Activated CD4-positive, alpha-beta T cell treated with anti-CD3 and anti-CD28 coated beads, Interleukin-2, amount 10 ng/mL, durations not matched to agents 24 days and 14 days (primary cell): ENCODE measurements around the gene SYNJ2. TPM values are rescaled to one million over a fixed set of nuclear protein-coding genes. Genes with fewer than 3 reads are reported as not detected.
"Not testable (repeated sequence)": the region's sequence is repeated elsewhere in the genome, so short reads cannot be mapped to it uniquely, and the experiment has no call there.

ENCODE experiments used
- DNase-seq: peaks from one replicate; pipeline ENCODE4 v3.0.0; 2022
- H3K27ac Mint-ChIP-seq: one replicate; pipeline ENCODE4 v1.8.0; 2022; ENCODE audit warnings: mild to moderate bottlenecking, mixed read lengths
- H3K27me3 Mint-ChIP-seq: one replicate; pipeline ENCODE4 v1.8.0; 2022; ENCODE audit warnings: mixed read lengths
- H3K36me3 Mint-ChIP-seq: one replicate; pipeline ENCODE4 v1.8.0; 2022; ENCODE audit warnings: low read depth, mild to moderate bottlenecking, mixed read lengths
- H3K4me1 Mint-ChIP-seq: one replicate; pipeline ENCODE4 v1.8.0; 2021; ENCODE audit warnings: mixed read lengths
- H3K4me3 Mint-ChIP-seq: one replicate; pipeline ENCODE4 v1.8.0; 2022; ENCODE audit warnings: mild to moderate bottlenecking, moderate library complexity, mixed read lengths
- H3K9me3 Mint-ChIP-seq: one replicate; pipeline ENCODE4 v1.8.0; 2021; ENCODE audit warnings: mixed read lengths
- intact Hi-C: fragments of 100-400 bp; cut with micrococcal nuclease; formaldehyde crosslinking; loops from one replicate; pipeline ENCODE4 v1.15.1; 2023
- total RNA-seq: library from RNA; stranded (reverse); gene quantifications from 2 replicates; pipeline ENCODE4 v1.2.3, GENCODE V29; 2022

SYNJ2 gene
- total RNA-seq, 1 donor from 2014 or later: 22.2 TPM

DNA sequence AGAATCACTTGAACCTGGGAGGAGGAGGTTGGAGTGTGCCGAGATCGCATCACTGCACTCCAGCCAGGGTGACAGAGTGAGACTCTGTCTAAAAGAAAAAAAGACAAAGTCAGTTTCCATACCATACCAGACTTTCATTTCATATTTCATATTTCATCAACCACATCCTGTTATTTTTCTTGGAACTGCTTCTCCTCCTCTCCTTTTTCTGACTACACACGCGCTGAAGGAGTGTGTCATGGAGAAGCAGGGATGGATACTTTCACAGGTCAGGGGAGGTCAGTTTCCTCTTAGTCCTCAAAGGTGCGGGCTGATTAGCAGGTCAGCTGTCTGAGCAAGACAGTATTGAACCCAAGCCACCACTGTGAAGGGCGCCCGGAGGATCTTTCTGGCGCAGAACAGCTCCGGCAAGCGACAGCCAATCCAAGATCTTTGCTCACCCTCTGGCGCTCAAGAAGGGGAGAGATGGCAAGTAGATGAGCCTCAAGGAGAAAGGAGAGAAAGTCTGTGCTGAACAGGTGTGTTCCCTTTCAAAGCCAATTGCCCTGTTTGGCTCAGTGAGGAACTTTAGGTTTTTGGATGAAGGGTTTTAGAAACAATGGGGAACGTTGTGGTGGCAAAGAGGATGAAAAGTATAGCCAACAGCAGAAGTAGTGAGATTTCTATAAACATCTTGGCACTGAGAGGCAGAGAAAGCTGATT is 18.9 kb upstream of the SYNJ2 start:
- H3K27me3 Mint-ChIP-seq: no peaks in the 10 kb centered on the region
- DNase-seq: peak; percentile 80
- peak overlapping the region; percentile 80 for H3K4me3 Mint-ChIP-seq
- intact Hi-C loops: loop anchor here (1.0 to 10.0 kb wide), 5 partner anchors 17 to 200 kb away; partner anchors contain the start of genes SNX9 and SYNJ2
- H3K36me3 Mint-ChIP-seq: peaks cover 16% of the 10 kb centered on the region
- H3K4me1 Mint-ChIP-seq: peaks cover 29% of the 10 kb centered on the region
- peaks cover 10% of the 10 kb centered on the region for H3K9me3 Mint-ChIP-seq
- peak overlapping the region; percentile 95 for H3K27ac Mint-ChIP-seq

DNA sequence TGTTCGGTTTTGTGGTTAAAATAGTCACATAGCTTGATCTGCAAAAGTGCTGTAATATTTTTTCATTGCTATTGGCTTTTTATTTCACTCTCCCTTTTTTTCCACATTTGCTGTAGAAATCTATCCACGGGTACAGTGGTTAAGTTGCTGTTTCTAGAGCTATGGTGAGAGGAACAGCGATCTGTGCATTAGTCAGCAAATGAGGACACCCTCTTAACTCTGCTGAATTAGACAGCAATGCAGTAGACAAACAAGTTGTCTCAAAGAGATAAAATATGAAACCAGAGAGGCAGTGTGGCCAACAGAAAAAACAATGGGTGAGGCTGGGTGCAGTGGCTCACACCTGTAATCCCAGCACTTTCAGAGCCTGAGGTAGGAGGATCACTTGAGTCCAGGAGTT is 17.6 kb upstream of the SYNJ2 start:
- Mint-ChIP-seq H3K9me3 (peaks cover 9% of the 10 kb centered on the region), H3K4me1 (peaks cover 32% of the 10 kb centered on the region), H3K27ac (peak overlapping the region; percentile 80), H3K36me3 (peaks cover 12% of the 10 kb centered on the region), H3K4me3 (peak overlapping the region; percentile 44), H3K27me3 (no peaks in the 10 kb centered on the region)
- intact Hi-C loops: loop anchor here (5.0 to 10.0 kb wide), 3 partner anchors 61 to 202 kb away; partner anchors contain the start of gene SNX9
- DNase-seq: no peak

DNA sequence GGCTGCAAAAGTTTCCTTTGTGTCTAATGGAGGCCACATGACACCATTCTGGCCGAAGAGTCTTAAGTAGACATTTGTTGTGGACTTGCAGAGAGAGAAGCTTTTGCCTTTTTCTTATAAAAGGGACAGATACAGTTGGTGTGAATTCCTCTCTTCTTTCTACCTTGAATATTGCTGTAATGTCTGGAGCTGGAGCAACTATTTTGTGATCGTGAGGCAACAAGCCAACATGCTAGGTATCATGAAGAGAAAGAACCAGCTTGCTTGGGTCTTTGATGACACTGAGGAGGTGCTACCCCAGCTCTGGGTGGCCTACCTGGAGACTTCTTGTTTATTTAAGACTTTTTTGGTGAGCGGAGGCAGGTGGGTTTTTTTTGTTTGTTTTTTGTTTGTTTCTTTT is 16.3 kb upstream of the SYNJ2 start:
- H3K27me3 Mint-ChIP-seq: no peaks in the 10 kb centered on the region
- no peak overlapping the region for H3K4me3 Mint-ChIP-seq
- DNase-seq: no peak
- H3K36me3 Mint-ChIP-seq: peaks cover 5% of the 10 kb centered on the region
- H3K27ac Mint-ChIP-seq: no peak overlapping the region
- peaks cover 30% of the 10 kb centered on the region for H3K4me1 Mint-ChIP-seq
- intact Hi-C loops: loop anchor here (10.0 kb wide), 1 partner anchor 59 kb away; no protein-coding TSS in a partner anchor
- no peaks in the 10 kb centered on the region for H3K9me3 Mint-ChIP-seq

DNA sequence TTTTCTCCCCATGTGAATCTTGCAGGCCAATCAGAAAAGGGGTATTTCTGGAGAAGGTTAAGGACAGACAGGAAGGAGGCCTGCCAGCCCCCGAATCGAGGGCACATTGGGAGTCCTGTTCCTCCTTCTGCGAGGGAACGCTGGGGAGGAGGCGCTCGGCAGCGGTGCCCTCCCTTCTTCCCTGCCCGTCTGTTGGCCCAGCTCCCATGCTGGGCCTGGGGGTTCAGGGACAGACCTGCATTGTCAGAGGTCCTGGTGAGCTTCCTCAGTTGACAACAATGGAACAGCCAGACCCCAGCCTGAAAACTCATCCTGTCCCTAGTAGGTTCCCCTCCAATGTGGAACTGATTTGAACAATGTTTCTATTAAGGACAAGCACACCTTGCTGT is 15.1 kb upstream of the SYNJ2 start:
- DNase-seq: no peak
- peaks cover 29% of the 10 kb centered on the region for H3K4me1 Mint-ChIP-seq
- intact Hi-C loops: loop anchor here (10.0 kb wide), 1 partner anchor 58 kb away; no protein-coding TSS in a partner anchor
- H3K27me3 Mint-ChIP-seq: peaks cover 9% of the 10 kb centered on the region
- peaks cover 5% of the 10 kb centered on the region for H3K36me3 Mint-ChIP-seq
- H3K9me3 Mint-ChIP-seq: no peaks in the 10 kb centered on the region
- no peak overlapping the region for H3K4me3 Mint-ChIP-seq
- peak overlapping the region; percentile 13 for H3K27ac Mint-ChIP-seq

DNA sequence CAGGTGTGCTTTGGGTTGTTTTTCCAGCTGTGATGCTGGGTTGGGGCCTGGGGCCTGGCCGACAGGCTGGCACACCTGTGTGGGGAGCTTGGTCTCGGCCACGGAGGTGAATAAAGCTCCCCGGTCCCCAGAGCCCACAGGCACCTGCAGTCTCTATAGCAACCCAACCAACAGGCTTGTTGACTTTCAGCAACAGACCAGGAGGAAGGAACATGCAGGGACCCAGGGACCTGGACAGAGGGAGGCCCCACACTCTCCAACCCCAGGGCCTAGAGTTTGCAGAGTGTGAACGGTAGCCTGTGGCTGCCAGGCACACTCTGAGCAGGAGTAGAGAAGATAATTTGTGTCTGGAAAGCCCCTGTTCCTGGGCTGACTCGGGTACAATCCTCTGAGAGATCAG is 14.6 kb upstream of the SYNJ2 start:
- H3K4me1 Mint-ChIP-seq: peaks cover 28% of the 10 kb centered on the region
- no peak for DNase-seq
- peaks cover 5% of the 10 kb centered on the region for H3K36me3 Mint-ChIP-seq
- H3K27ac Mint-ChIP-seq: peak overlapping the region; percentile 17
- peaks cover 10% of the 10 kb centered on the region for H3K27me3 Mint-ChIP-seq
- H3K4me3 Mint-ChIP-seq: no peak overlapping the region
- intact Hi-C loops: loop anchor here (10.0 kb wide), 1 partner anchor 58 kb away; no protein-coding TSS in a partner anchor
- H3K9me3 Mint-ChIP-seq: no peaks in the 10 kb centered on the region

DNA sequence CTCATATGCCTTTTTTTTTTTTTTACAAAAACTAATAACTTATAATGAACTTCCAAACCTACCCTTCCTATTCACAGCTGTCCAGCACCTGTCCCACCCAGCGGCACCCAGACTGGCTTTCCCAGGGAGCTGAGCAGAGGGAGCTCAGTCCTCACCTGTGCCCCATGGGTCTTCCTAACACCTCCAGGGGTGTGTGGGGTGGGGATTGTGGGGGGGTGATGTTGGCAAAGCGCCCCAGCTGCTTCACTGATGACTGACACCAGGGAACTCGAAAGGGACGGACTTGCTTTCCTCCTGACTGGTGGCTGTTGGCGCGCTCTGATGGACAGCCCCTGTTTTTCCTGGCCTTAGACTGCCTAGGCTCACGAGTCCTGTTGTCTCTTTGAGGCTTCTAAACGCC is 14.2 kb upstream of the SYNJ2 start:
- peaks cover 25% of the 10 kb centered on the region for H3K4me1 Mint-ChIP-seq
- peaks cover 10% of the 10 kb centered on the region for H3K27me3 Mint-ChIP-seq
- H3K9me3 Mint-ChIP-seq: no peaks in the 10 kb centered on the region
- intact Hi-C loops: loop anchor here (10.0 kb wide), 1 partner anchor 57 kb away; no protein-coding TSS in a partner anchor
- DNase-seq: no peak
- H3K27ac Mint-ChIP-seq: no peak overlapping the region
- H3K36me3 Mint-ChIP-seq: peaks cover 5% of the 10 kb centered on the region
- H3K4me3 Mint-ChIP-seq: no peak overlapping the region

DNA sequence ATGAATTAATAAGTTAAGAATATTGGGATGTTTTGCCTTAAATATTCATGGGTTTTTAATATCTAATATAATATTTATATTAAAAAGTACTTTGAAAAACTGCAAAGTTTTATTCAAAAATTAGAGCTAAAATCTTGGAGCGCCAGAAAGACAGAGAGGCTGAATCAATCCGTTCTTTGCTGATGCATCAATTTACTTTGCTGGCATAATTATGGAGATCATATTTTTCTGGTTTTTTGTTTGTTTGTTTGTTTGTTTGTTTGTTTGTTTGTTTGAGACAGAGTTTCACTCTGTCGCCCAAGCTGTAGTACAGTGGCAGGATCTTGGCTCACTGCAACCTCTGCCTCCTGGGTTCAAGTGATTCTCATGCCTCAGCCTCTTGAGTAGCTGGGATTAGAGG is 9.5 kb upstream of the SYNJ2 start:
- peaks cover 10% of the 10 kb centered on the region for H3K27me3 Mint-ChIP-seq
- H3K4me3 Mint-ChIP-seq, intact Hi-C loops, DNase-seq, H3K36me3 Mint-ChIP-seq, H3K27ac Mint-ChIP-seq, H3K4me1 Mint-ChIP-seq, H3K9me3 Mint-ChIP-seq: not testable (repeated sequence)

DNA sequence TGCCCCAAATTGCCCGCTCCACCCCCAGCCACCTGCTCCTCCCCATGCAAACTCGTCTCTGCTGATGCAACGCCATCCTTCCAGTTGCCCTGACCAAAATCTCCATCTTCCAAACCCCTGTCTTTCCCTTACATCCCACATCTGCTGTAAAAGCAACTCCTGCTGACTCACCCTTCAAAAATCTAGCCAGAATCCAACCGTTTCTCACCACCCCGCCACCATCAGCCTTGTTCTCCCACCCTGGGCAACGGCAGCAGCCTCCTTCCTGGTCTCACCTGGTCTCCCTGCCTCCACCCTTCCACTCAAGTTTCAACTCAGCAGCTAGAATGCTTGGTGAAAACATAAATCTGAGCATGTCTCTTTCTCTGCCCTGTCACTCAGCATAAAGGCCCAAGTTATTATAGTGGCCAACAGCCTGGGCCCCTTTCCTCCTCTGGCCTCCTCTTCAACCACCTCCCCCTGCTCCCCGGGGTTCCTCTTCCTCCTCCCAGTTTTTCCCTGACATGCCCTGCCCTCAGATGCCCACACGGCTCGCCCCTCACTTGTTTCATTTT is 7.2 kb upstream of the SYNJ2 start:
- H3K36me3 Mint-ChIP-seq: no peaks in the 10 kb centered on the region
- intact Hi-C loops: no loop called here
- no peak for DNase-seq
- H3K4me3 Mint-ChIP-seq: no peak overlapping the region
- peaks cover 18% of the 10 kb centered on the region for H3K27me3 Mint-ChIP-seq
- H3K27ac Mint-ChIP-seq: no peak overlapping the region
- no peaks in the 10 kb centered on the region for H3K9me3 Mint-ChIP-seq
- peaks cover 14% of the 10 kb centered on the region for H3K4me1 Mint-ChIP-seq

DNA sequence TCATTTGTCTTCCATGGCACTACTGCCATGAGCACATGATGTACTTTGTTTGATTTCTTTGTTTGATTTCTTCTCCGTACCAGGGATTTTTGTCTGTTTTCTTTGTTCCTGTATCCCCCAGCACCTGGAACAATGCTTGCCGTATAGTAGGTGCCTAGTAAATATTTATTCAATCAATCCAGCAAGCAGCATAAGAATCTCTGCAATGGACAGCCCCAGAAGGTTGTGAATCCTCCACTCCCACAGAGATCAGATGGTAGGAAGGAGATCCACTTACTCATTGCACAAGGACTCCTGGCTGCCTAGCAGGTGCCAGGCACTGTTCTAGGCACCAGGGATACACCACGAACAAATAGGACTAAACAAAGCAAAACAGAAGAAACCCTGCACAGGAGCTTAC is 6.7 kb upstream of the SYNJ2 start:
- DNase-seq: no peak
- Mint-ChIP-seq H3K27me3 (peaks cover 18% of the 10 kb centered on the region), H3K9me3 (no peaks in the 10 kb centered on the region), H3K4me3 (no peak overlapping the region), H3K4me1 (peaks cover 20% of the 10 kb centered on the region), H3K36me3 (no peaks in the 10 kb centered on the region), H3K27ac (no peak overlapping the region)
- intact Hi-C loops: no loop called here

DNA sequence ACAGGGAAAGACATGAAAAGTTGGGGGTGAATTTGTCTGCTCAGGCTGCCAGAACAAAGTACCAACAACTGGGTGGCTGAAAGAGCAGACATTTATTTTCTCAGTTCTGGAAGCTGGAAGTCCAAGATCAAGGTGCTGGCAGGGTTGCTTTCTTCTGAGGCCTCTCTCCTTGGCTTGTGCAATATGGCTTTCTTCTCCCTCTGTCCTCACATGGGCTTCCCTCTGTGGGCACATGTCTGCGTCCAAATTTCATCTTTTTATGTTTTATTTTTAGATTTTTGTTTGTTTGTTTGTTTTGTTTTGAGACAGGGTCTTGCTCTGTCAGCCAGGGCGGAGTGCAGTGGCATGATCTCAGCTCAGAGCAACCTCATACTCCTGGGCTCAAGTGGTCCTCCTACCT is 6.2 kb upstream of the SYNJ2 start:
- Mint-ChIP-seq H3K4me1 (peaks cover 23% of the 10 kb centered on the region), H3K27ac (no peak overlapping the region)

DNA sequence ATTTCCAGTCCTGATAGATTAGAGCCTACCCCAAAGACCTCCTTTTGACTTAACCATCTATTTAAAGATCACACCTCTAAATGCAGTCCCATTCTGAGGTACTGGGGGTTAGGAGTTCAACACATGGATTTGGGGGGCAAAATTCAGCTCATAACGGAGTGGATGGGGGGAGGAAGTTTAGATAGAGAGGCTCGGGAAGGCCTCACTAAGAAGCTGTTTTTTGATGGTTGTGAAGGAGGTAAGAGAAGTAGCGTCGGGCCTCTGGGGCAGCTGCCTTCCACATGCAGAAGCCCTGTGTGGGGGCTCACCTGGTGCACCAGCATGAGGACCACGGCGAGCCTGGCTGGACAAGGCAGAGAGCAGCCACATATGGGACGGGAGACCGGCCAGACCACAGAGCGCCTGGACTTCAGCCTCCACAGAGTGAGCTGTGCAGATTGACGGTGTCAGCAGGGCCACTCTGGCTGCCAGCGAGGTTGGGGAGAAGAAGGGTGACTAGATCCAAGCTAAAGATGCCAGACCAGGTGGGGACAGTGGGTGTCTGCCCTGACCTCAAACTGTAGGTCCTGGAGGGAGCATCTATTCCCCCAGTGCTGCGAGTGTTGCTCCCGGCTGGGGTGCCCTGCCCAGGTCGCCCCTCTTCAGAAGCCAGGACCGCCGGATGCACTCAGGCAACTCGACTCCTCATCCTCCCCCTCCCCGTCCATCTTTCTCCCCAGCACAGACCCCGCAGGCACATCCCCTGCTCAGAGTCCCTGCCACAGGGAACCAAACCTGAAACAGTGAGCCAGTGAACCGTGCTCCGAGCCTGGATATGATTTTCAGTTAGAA is 5.1 kb upstream of the SYNJ2 start:
- Mint-ChIP-seq H3K4me1 (peaks cover 26% of the 10 kb centered on the region), H3K4me3 (no peak overlapping the region), H3K36me3 (no peaks in the 10 kb centered on the region), H3K27ac (no peak overlapping the region), H3K27me3 (peaks cover 10% of the 10 kb centered on the region), H3K9me3 (no peaks in the 10 kb centered on the region)
- intact Hi-C loops: loop anchor here (1.0 kb wide), 1 partner anchor 7 kb away; no protein-coding TSS in a partner anchor
- no peak for DNase-seq

More for the DNA sequence above, 6.2 kb upstream of the SYNJ2 start:
- peaks cover 18% of the 10 kb centered on the region for H3K27me3 Mint-ChIP-seq
- no peak for DNase-seq
- H3K36me3 Mint-ChIP-seq: no peaks in the 10 kb centered on the region
- no peaks in the 10 kb centered on the region for H3K9me3 Mint-ChIP-seq
- intact Hi-C loops: no loop called here
- H3K4me3 Mint-ChIP-seq: no peak overlapping the region

DNA sequence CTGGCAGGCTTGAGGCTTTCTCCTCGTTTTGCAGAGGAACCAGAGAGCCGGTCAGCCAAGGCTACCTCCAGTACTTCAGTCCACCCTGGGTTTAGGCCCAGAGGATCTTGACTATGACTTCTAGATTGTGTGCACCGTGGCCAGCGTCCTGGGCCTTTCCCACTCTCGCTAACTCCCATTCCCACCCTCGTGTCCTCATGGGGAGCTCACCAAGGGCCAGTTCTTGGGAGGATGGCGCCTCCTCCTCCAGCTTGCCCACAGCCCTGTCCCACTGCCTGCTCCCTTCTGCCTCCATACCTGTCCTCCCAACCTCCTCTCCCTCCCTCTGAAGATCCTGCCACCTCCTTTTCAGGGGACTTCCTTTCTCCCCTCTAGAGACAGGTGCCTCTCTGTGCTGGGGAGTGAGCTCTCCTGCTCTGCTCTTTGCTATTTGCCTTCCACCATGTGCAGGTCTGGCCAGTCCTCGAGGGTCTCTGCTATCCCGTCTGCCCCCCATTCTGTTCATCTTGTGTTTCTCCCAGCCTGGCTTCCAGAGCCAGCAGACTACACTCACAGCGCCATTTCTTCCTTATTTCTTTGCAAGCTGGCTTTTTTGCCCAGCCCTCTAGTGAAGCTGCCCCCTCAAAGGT is 4.4 kb upstream of the SYNJ2 start:
- no peak for DNase-seq
- H3K36me3 Mint-ChIP-seq: no peaks in the 10 kb centered on the region
- peaks cover 8% of the 10 kb centered on the region for H3K27me3 Mint-ChIP-seq
- H3K9me3 Mint-ChIP-seq: no peaks in the 10 kb centered on the region
- H3K27ac Mint-ChIP-seq: no peak overlapping the region
- H3K4me1 Mint-ChIP-seq: peaks cover 26% of the 10 kb centered on the region
- intact Hi-C loops: loop anchor here (1.0 kb wide), 1 partner anchor 8 kb away; no protein-coding TSS in a partner anchor
- H3K4me3 Mint-ChIP-seq: no peak overlapping the region

DNA sequence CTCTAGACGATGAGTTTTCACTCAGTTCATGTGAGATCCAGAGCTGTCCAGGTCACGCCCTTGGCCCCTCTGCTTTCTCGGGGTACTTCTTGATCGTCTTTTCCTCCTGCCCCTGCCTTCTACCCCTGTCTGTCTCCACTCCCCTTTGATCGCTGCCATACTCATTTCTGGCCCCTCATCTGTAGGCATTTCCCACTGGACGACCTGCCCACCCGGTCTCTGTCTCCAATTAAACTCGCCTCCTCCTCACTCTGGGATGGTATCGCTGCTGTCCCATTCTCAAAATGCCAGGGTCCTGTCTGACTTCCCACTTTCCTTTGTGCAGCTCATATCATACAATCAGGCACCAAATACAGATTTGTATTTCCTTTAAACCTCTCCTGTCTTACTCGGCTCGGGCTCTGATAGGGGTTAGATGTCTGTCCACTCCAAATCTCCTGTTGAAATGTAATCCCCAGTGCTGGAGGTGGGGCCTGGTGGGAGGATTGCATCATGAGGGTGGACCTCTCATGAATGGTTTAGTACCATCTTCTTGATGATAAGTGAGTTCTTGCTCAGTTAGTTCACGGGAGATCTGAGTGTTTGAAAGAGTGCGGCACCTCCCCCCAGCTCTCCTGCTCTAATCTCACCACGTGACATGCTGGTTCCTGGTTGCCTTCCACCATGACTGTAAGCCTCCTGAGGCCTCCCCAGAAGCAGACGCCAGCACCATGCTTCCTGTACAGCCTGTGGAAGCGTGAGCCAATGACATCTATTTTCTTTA is 3.5 kb upstream of the SYNJ2 start:
- Mint-ChIP-seq H3K27me3 (peaks cover 8% of the 10 kb centered on the region), H3K4me1 (peaks cover 31% of the 10 kb centered on the region), H3K36me3 (no peaks in the 10 kb centered on the region), H3K4me3 (no peak overlapping the region), H3K9me3 (no peaks in the 10 kb centered on the region), H3K27ac (peak overlapping the region; percentile 6)
- intact Hi-C loops: no loop called here
- no peak for DNase-seq
